ENCODE measurements around the gene DBI.
"Not testable (repeated sequence)": the region's sequence is repeated elsewhere in the genome, so short reads cannot be mapped to it uniquely, and the experiment has no call there.

DNA sequence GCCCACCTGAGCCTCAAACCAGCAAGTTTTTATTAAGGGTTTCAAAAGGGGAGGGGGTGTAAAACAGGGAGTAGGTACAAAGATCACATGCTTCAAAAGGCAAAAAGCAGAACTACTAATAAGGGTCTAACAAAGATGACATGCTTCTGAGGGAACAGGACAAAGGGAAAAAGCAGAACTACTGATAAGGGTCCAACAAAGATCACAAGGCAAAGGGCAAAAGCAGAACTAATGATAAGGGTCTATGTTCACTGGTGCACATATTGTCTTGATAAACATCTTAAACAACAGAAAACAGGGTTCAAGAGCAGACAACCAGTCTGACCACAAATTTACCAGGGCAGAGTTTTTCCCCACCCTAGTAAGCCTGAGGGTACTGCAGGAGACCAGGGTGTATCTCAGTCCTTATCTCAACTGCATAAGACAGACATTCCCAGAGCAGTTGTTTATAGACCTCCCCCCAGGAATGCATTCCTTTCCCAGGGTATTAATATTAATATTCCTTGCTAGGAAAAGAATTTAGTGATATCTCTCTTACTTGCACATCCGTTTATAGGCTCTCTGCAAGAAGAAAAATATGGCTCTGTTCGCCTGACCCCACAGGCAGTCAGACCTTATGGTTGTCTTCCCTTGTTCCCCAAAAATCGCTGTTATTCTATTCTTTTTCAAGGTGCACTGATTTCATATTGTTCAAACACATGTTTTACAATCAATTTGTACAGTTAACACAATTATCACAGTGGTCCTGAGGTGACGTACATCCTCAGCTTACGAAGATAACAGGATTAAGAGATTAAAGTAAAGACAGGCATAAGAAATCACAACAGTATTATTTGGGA, 7.3 kb downstream of the DBI start:
- TF ChIP-seq, protein P1, sequence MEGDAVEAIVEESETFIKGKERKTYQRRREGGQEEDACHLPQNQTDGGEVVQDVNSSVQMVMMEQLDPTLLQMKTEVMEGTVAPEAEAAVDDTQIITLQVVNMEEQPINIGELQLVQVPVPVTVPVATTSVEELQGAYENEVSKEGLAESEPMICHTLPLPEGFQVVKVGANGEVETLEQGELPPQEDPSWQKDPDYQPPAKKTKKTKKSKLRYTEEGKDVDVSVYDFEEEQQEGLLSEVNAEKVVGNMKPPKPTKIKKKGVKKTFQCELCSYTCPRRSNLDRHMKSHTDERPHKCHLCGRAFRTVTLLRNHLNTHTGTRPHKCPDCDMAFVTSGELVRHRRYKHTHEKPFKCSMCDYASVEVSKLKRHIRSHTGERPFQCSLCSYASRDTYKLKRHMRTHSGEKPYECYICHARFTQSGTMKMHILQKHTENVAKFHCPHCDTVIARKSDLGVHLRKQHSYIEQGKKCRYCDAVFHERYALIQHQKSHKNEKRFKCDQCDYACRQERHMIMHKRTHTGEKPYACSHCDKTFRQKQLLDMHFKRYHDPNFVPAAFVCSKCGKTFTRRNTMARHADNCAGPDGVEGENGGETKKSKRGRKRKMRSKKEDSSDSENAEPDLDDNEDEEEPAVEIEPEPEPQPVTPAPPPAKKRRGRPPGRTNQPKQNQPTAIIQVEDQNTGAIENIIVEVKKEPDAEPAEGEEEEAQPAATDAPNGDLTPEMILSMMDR (conservative IDR thresholded peaks at IDR 0.05; ENCODE audit: low read depth in 2 of 2) = not testable (repeated sequence)
- TF ChIP-seq EZH2 (IDR thresholded peaks at IDR 0.05; ENCODE audit: low read depth, unreplicated experiment); POLR2AphosphoS5 (IDR thresholded peaks at IDR 0.05; ENCODE audit: low read depth); JUNB (IDR thresholded peaks at IDR 0.05; ENCODE audit: unreplicated experiment); ZNF114 (CRISPR knock-in tag; IDR thresholded peaks at IDR 0.05); EZH2phosphoT487 (IDR thresholded peaks at IDR 0.05; ENCODE audit: unreplicated experiment): not testable (repeated sequence)
- TF ChIP-seq, protein P2, sequence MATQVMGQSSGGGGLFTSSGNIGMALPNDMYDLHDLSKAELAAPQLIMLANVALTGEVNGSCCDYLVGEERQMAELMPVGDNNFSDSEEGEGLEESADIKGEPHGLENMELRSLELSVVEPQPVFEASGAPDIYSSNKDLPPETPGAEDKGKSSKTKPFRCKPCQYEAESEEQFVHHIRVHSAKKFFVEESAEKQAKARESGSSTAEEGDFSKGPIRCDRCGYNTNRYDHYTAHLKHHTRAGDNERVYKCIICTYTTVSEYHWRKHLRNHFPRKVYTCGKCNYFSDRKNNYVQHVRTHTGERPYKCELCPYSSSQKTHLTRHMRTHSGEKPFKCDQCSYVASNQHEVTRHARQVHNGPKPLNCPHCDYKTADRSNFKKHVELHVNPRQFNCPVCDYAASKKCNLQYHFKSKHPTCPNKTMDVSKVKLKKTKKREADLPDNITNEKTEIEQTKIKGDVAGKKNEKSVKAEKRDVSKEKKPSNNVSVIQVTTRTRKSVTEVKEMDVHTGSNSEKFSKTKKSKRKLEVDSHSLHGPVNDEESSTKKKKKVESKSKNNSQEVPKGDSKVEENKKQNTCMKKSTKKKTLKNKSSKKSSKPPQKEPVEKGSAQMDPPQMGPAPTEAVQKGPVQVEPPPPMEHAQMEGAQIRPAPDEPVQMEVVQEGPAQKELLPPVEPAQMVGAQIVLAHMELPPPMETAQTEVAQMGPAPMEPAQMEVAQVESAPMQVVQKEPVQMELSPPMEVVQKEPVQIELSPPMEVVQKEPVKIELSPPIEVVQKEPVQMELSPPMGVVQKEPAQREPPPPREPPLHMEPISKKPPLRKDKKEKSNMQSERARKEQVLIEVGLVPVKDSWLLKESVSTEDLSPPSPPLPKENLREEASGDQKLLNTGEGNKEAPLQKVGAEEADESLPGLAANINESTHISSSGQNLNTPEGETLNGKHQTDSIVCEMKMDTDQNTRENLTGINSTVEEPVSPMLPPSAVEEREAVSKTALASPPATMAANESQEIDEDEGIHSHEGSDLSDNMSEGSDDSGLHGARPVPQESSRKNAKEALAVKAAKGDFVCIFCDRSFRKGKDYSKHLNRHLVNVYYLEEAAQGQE (IDR thresholded peaks at IDR 0.05; ENCODE audit: unreplicated experiment) = not testable (repeated sequence)

All from GM23338 (cell line).